Measurements from ENCODE around the gene ROBO1.

- TF ChIP-seq POLR2A (IDR thresholded peaks at IDR 0.05; ENCODE audit: low read depth, low read length), result no peak
- no peak for TF ChIP-seq POLR2AphosphoS5 (IDR thresholded peaks at IDR 0.05; ENCODE audit: low read depth, low read length)
- TF ChIP-seq TAF1 (IDR thresholded peaks at IDR 0.05; ENCODE audit: borderline replicate concordance, low read depth, low read length), result no peak
Observed at GRCh38 chr3:78712941-78713340, 1054.9 kb downstream of the ROBO1 start.

Data from GM12892 (cell line).